ENCODE measurements around the gene TNIK.
"Not testable (repeated sequence)": the region's sequence is repeated elsewhere in the genome, so short reads cannot be mapped to it uniquely, and the experiment has no call there.

TNIK gene

GRCh38 chr3:171132873-171133272, 327.3 kb downstream of the TNIK start:
- no peak overlapping the region for H3K27ac Mint-ChIP-seq
- no peaks in the 10 kb centered on the region for H3K27me3 Mint-ChIP-seq

GRCh38 chr3:171129827-171130226, 330.4 kb downstream of the TNIK start:
- Mint-ChIP-seq H3K27ac (no peak overlapping the region), H3K36me3 (ENCODE audit: insufficient read depth) (peaks cover 37% of the 10 kb centered on the region), H3K4me1 (ENCODE audit: low read depth in 2 of 2) (no peaks in the 10 kb centered on the region), H3K9me3 (no peaks in the 10 kb centered on the region), H3K27me3 (no peaks in the 10 kb centered on the region), H3K4me3 (no peak overlapping the region)
- ATAC-seq (replicated peaks) (no peak), DNase-seq (no peak)

More at GRCh38 chr3:171132873-171133272, 327.3 kb downstream of the TNIK start:
- Mint-ChIP-seq H3K4me1 (ENCODE audit: low read depth in 2 of 2) (no peaks in the 10 kb centered on the region), H3K36me3 (ENCODE audit: insufficient read depth) (peaks cover 39% of the 10 kb centered on the region), H3K4me3 (no peak overlapping the region), H3K9me3 (no peaks in the 10 kb centered on the region)
- ATAC-seq (replicated peaks) (no peak), DNase-seq (no peak)

- Mint-ChIP-seq H3K36me3 (ENCODE audit: insufficient read depth) (peaks cover 50% of the 10 kb centered on the region), H3K9me3 (no peaks in the 10 kb centered on the region), H3K27ac (no peak overlapping the region), H3K4me3 (no peak overlapping the region), H3K27me3 (no peaks in the 10 kb centered on the region), H3K4me1 (ENCODE audit: low read depth in 2 of 2) (no peaks in the 10 kb centered on the region)
- ATAC-seq (replicated peaks): no peak
- no peak for DNase-seq
Measured at GRCh38 chr3:171127611-171128010, 332.6 kb downstream of the TNIK start.

- Mint-ChIP-seq H3K27me3 (no peaks in the 10 kb centered on the region), H3K27ac (no peak overlapping the region), H3K4me1 (ENCODE audit: low read depth in 2 of 2) (no peaks in the 10 kb centered on the region), H3K36me3 (ENCODE audit: insufficient read depth) (peaks cover 57% of the 10 kb centered on the region), H3K9me3 (no peaks in the 10 kb centered on the region), H3K4me3 (no peak overlapping the region)
- ATAC-seq (replicated peaks) (no peak), DNase-seq (no peak)
Measured at GRCh38 chr3:171126478-171127209, 333.6 kb downstream of the TNIK start.

- Mint-ChIP-seq H3K4me3 (no peak overlapping the region), H3K27ac (no peak overlapping the region), H3K9me3 (no peaks in the 10 kb centered on the region), H3K27me3 (no peaks in the 10 kb centered on the region), H3K36me3 (ENCODE audit: insufficient read depth) (peaks cover 69% of the 10 kb centered on the region), H3K4me1 (ENCODE audit: low read depth in 2 of 2) (no peaks in the 10 kb centered on the region)
- no peak for ATAC-seq (replicated peaks)
- DNase-seq: no peak
Measured at GRCh38 chr3:171125010-171125409, 335.2 kb downstream of the TNIK start.

- H3K4me3 Mint-ChIP-seq: no peak overlapping the region
- peaks cover 77% of the 10 kb centered on the region for H3K36me3 Mint-ChIP-seq (ENCODE audit: insufficient read depth)
- H3K27ac Mint-ChIP-seq: no peak overlapping the region
- ATAC-seq (replicated peaks) (no peak), DNase-seq (no peak)
- H3K27me3 Mint-ChIP-seq: no peaks in the 10 kb centered on the region
- no peaks in the 10 kb centered on the region for H3K9me3 Mint-ChIP-seq
- peaks cover 0 to 4% of the 10 kb centered on the region in 2 donors for H3K4me1 Mint-ChIP-seq (ENCODE audit: low read depth in 2 of 2)
Measured at GRCh38 chr3:171123915-171124314, 336.3 kb downstream of the TNIK start.

GRCh38 chr3:171122861-171123260, 337.3 kb downstream of the TNIK start:
- ATAC-seq (replicated peaks) (no peak), DNase-seq (no peak)
- H3K9me3 Mint-ChIP-seq: no peaks in the 10 kb centered on the region
- peaks cover 0 to 4% of the 10 kb centered on the region in 2 donors for H3K4me1 Mint-ChIP-seq (ENCODE audit: low read depth in 2 of 2)
- no peaks in the 10 kb centered on the region for H3K27me3 Mint-ChIP-seq
- no peak overlapping the region for H3K4me3 Mint-ChIP-seq
- no peak overlapping the region for H3K27ac Mint-ChIP-seq
- peaks cover 71% of the 10 kb centered on the region for H3K36me3 Mint-ChIP-seq (ENCODE audit: insufficient read depth)

GRCh38 chr3:171122240-171122639, 338.0 kb downstream of the TNIK start:
- H3K36me3 Mint-ChIP-seq (ENCODE audit: insufficient read depth): peaks cover 71% of the 10 kb centered on the region

GRCh38 chr3:171121801-171122200, 338.4 kb downstream of the TNIK start:
- H3K27ac Mint-ChIP-seq: no peak overlapping the region
- H3K4me1 Mint-ChIP-seq (ENCODE audit: low read depth in 2 of 2): peaks cover 0 to 6% of the 10 kb centered on the region in 2 donors
- H3K36me3 Mint-ChIP-seq (ENCODE audit: insufficient read depth): peaks cover 71% of the 10 kb centered on the region
- H3K9me3 Mint-ChIP-seq: no peaks in the 10 kb centered on the region
- no peaks in the 10 kb centered on the region for H3K27me3 Mint-ChIP-seq
- DNase-seq (no peak), ATAC-seq (replicated peaks) (no peak)
- no peak overlapping the region for H3K4me3 Mint-ChIP-seq

More at GRCh38 chr3:171122240-171122639, 338.0 kb downstream of the TNIK start:
- ATAC-seq (replicated peaks): no peak
- no peak overlapping the region for H3K4me3 Mint-ChIP-seq
- H3K27me3 Mint-ChIP-seq: no peaks in the 10 kb centered on the region
- peaks cover 0 to 4% of the 10 kb centered on the region in 2 donors for H3K4me1 Mint-ChIP-seq (ENCODE audit: low read depth in 2 of 2)
- no peak for DNase-seq
- no peaks in the 10 kb centered on the region for H3K9me3 Mint-ChIP-seq
- H3K27ac Mint-ChIP-seq: no peak overlapping the region

GRCh38 chr3:171119402-171119801, 340.8 kb downstream of the TNIK start:
- not testable (repeated sequence) for H3K9me3 Mint-ChIP-seq; DNase-seq; H3K27me3 Mint-ChIP-seq; H3K27ac Mint-ChIP-seq; H3K4me1 Mint-ChIP-seq (ENCODE audit: low read depth in 2 of 2); H3K4me3 Mint-ChIP-seq; ATAC-seq (replicated peaks)
- peaks cover 52% of the 10 kb centered on the region for H3K36me3 Mint-ChIP-seq (ENCODE audit: insufficient read depth)

GRCh38 chr3:171118993-171119392, 341.2 kb downstream of the TNIK start:
- ATAC-seq (replicated peaks); H3K9me3 Mint-ChIP-seq; DNase-seq; H3K27me3 Mint-ChIP-seq; H3K27ac Mint-ChIP-seq; H3K4me1 Mint-ChIP-seq (ENCODE audit: low read depth in 2 of 2); H3K4me3 Mint-ChIP-seq: not testable (repeated sequence)
- H3K36me3 Mint-ChIP-seq (ENCODE audit: insufficient read depth): peaks cover 52% of the 10 kb centered on the region

- DNase-seq: no peak
- no peak for ATAC-seq (replicated peaks)
- H3K36me3 Mint-ChIP-seq (ENCODE audit: insufficient read depth): peaks cover 35% of the 10 kb centered on the region
- H3K27me3 Mint-ChIP-seq: no peaks in the 10 kb centered on the region
- no peak overlapping the region for H3K4me3 Mint-ChIP-seq
- H3K27ac Mint-ChIP-seq: no peak overlapping the region
- H3K4me1 Mint-ChIP-seq (ENCODE audit: low read depth in 2 of 2): peaks cover 0 to 12% of the 10 kb centered on the region in 2 donors
- H3K9me3 Mint-ChIP-seq: no peaks in the 10 kb centered on the region
Measured at GRCh38 chr3:171116824-171117395, 343.3 kb downstream of the TNIK start.

- ATAC-seq (replicated peaks): no peak
- no peaks in the 10 kb centered on the region for H3K9me3 Mint-ChIP-seq
- no peak for DNase-seq
- H3K27ac Mint-ChIP-seq: no peak overlapping the region
- H3K27me3 Mint-ChIP-seq: no peaks in the 10 kb centered on the region
- H3K4me3 Mint-ChIP-seq: no peak overlapping the region
- peaks cover 31% of the 10 kb centered on the region for H3K36me3 Mint-ChIP-seq (ENCODE audit: insufficient read depth)
- peaks cover 0 to 12% of the 10 kb centered on the region in 2 donors for H3K4me1 Mint-ChIP-seq (ENCODE audit: low read depth in 2 of 2)
Measured at GRCh38 chr3:171116365-171116764, 343.8 kb downstream of the TNIK start.

GRCh38 chr3:171115667-171116066, 344.5 kb downstream of the TNIK start:
- Mint-ChIP-seq H3K27me3 (no peaks in the 10 kb centered on the region), H3K36me3 (ENCODE audit: insufficient read depth) (peaks cover 33% of the 10 kb centered on the region), H3K4me3 (no peak overlapping the region), H3K9me3 (no peaks in the 10 kb centered on the region), H3K4me1 (ENCODE audit: low read depth in 2 of 2) (peaks cover 0 to 12% of the 10 kb centered on the region in 2 donors), H3K27ac (no peak overlapping the region)
- no peak for ATAC-seq (replicated peaks)
- DNase-seq: no peak

Measured in effector memory CD8-positive, alpha-beta T cell (primary cell).